IMR-90 (cell line): ENCODE results near the gene MMS19. TPM values are rescaled to one million over a fixed set of nuclear protein-coding genes. Genes with fewer than 3 reads are reported as not detected.

ENCODE experiments used
- ATAC-seq: fragments of 200-7000 bp; cut with Tn5 transposase; 2 replicates; pipeline ENCODE4 v1.9.1; 2020; ENCODE audit warnings: low read depth, mild to moderate bottlenecking, moderate library complexity
- BruUV-seq: library from RNA; stranded (reverse); fragments of 400-500 nt; replicated peaks from 2 replicates; lab custom pipeline; 2021; lab: Mats Ljungman, UMichigan
- CTCF ChIA-PET: fragments of 300-600 bp; formaldehyde crosslinking; extraction: SDS; loops from one replicate; lab custom pipeline; 2021; ENCODE audit warnings: antibody characterized with exemption; lab: Yijun Ruan, JAX
- POLR2A ChIA-PET: fragments of 300-600 bp; sonication (Branson Sonifier 250); formaldehyde crosslinking; loops from one replicate; lab custom pipeline; 2022; ENCODE audit warnings: antibody characterized with exemption; ENCODE audit not compliant: unreplicated experiment; lab: Charles Lee
- DNase-seq: peaks from one replicate; pipeline ENCODE4 v3.0.0; 2013
- H2AFZ ChIP-seq: replicated peaks from 2 replicates; pipeline ENCODE3; 2013; ENCODE audit warnings: low read length, mild to moderate bottlenecking; ENCODE audit not compliant: poor library complexity
- H2AK5ac ChIP-seq: 2 replicates; pipeline ENCODE4 v1.6.1; 2013; ENCODE audit warnings: low read depth, low read length, inconsistent platforms
- H2AK9ac ChIP-seq: replicated peaks from 2 replicates; pipeline ENCODE3; 2013; ENCODE audit warnings: mild to moderate bottlenecking, low read depth, low read length, moderate library complexity; ENCODE audit not compliant: poor library complexity
- H2BK120ac ChIP-seq: 2 replicates; pipeline ENCODE4 v1.6.1; 2013; ENCODE audit warnings: low read depth, low read length, inconsistent platforms
- H2BK15ac ChIP-seq: 3 replicates; pipeline ENCODE4 v1.6.1; 2013; ENCODE audit warnings: low read depth, low read length, inconsistent platforms
- H2BK20ac ChIP-seq: 2 replicates; pipeline ENCODE4 v1.6.1; 2013; ENCODE audit warnings: low read depth, mild to moderate bottlenecking, inconsistent platforms, low read length, moderate library complexity
- H2BK5ac ChIP-seq: 2 replicates; pipeline ENCODE4 v1.6.1; 2013; ENCODE audit warnings: mild to moderate bottlenecking, low read depth, low read length, inconsistent platforms; ENCODE audit not compliant: poor library complexity, severe bottlenecking
- H3K14ac ChIP-seq: replicated peaks from 2 replicates; pipeline ENCODE4 v1.6.1; 2013; ENCODE audit warnings: low read depth, low read length, inconsistent platforms
- H3K18ac ChIP-seq: 2 replicates; pipeline ENCODE4 v1.6.1; 2013; ENCODE audit warnings: low read depth, low read length, control low read depth
- H3K23ac ChIP-seq: 2 replicates; pipeline ENCODE4 v1.6.1; 2013; ENCODE audit warnings: low read depth, low read length, inconsistent platforms
- H3K27ac ChIP-seq: 2 replicates; pipeline ENCODE4 v1.5.1; 2013; ENCODE audit warnings: mild to moderate bottlenecking, control low read depth, low read length; ENCODE audit not compliant: insufficient read depth
- H3K27me3 ChIP-seq: 2 replicates; pipeline ENCODE4 v1.6.1; 2013; ENCODE audit warnings: low read length; ENCODE audit not compliant: control insufficient read depth, insufficient read depth
- H3K36me3 ChIP-seq: 2 replicates; pipeline ENCODE4 v1.6.1; 2013; ENCODE audit warnings: low read length, mixed read lengths; ENCODE audit not compliant: control insufficient read depth, insufficient read depth
- H3K4ac ChIP-seq: 2 replicates; pipeline ENCODE4 v1.6.1; 2013; ENCODE audit warnings: low read depth, low read length, inconsistent platforms
- H3K4me1 ChIP-seq: 2 replicates; pipeline ENCODE4 v1.6.1; 2013; ENCODE audit warnings: low read length, mixed read lengths; ENCODE audit not compliant: control insufficient read depth, insufficient read depth
- H3K4me2 ChIP-seq: 2 replicates; pipeline ENCODE4 v1.6.1; 2013; ENCODE audit warnings: low read depth, mild to moderate bottlenecking, control low read depth, low read length, moderate library complexity
- H3K4me3 ChIP-seq: 2 replicates; pipeline ENCODE4 v1.5.1; 2013; ENCODE audit warnings: low read depth, mild to moderate bottlenecking, control low read depth, low read length, moderate library complexity; ENCODE audit not compliant: insufficient read depth
- H3K56ac ChIP-seq: 2 replicates; pipeline ENCODE4 v1.6.1; 2013; ENCODE audit warnings: low read length, inconsistent platforms; ENCODE audit not compliant: insufficient read depth; ENCODE audit errors: extremely low read depth
- H3K79me1 ChIP-seq, 2 experiments: 2 replicates each; pipeline ENCODE4 v1.6.1; 2013; ENCODE audit warnings: low read length in 2 of 2, inconsistent platforms in 1 of 2, low read depth in 1 of 2
- H3K9ac ChIP-seq: 2 replicates; pipeline ENCODE4 v1.6.1; 2013; ENCODE audit warnings: low read depth, low read length, control low read depth
- H3K9me1 ChIP-seq: 2 replicates; pipeline ENCODE4 v1.6.1; 2013; ENCODE audit warnings: low read length, inconsistent platforms; ENCODE audit not compliant: insufficient read depth
- H3K9me3 ChIP-seq: 2 replicates; pipeline ENCODE4 v1.6.1; 2013; ENCODE audit warnings: low read length; ENCODE audit not compliant: control insufficient read depth, insufficient read depth
- H4K20me1 ChIP-seq: 2 replicates; pipeline ENCODE4 v1.6.1; 2013; ENCODE audit warnings: low read length, inconsistent platforms; ENCODE audit not compliant: insufficient read depth
- H4K5ac ChIP-seq: 2 replicates; pipeline ENCODE4 v1.6.1; 2013; ENCODE audit warnings: mild to moderate bottlenecking, low read depth, low read length, control low read depth
- H4K8ac ChIP-seq, 2 experiments: 2 replicates each; pipeline ENCODE4 v1.6.1; 2013; ENCODE audit warnings: low read depth in 2 of 2, low read length in 2 of 2, control low read depth in 1 of 2, inconsistent platforms in 1 of 2
- H4K91ac ChIP-seq: 2 replicates; pipeline ENCODE4 v1.6.1; 2013; ENCODE audit warnings: low read depth, low read length, inconsistent platforms; ENCODE audit not compliant: insufficient read depth
- CEBPB ChIP-seq: IDR thresholded peaks from 2 replicates; pipeline ENCODE4 v1.6.1; 2012; ENCODE audit warnings: low read depth, low read length, improper control_type of control experiment
- CHD1 ChIP-seq: IDR thresholded peaks from 2 replicates; pipeline ENCODE4 v1.6.1; 2012; ENCODE audit warnings: low read depth, low read length, improper control_type of control experiment
- CTCF ChIP-seq: conservative IDR thresholded peaks from 2 replicates; pipeline ENCODE4 v1.5.1; 2012; ENCODE audit warnings: mild to moderate bottlenecking, low read depth, low read length, improper control_type of control experiment
- ELK1 ChIP-seq: fragments of 150-350 bp; IDR thresholded peaks from 2 replicates; pipeline ENCODE4 v1.6.1; 2016; ENCODE audit warnings: low read depth, mild to moderate bottlenecking, low read length, moderate library complexity, borderline replicate concordance
- FOS ChIP-seq: fragments of 150-350 bp; IDR thresholded peaks from 2 replicates; pipeline ENCODE4 v1.6.1; 2016; ENCODE audit warnings: low read depth, low read length
- MAFK ChIP-seq: IDR thresholded peaks from 2 replicates; pipeline ENCODE4 v1.6.1; 2012; ENCODE audit warnings: low read depth, low read length, improper control_type of control experiment
- MAZ ChIP-seq: IDR thresholded peaks from 2 replicates; pipeline ENCODE4 v1.6.1; 2012; ENCODE audit warnings: low read depth, mild to moderate bottlenecking, low read length, improper control_type of control experiment, moderate library complexity, borderline replicate concordance
- MXI1 ChIP-seq: IDR thresholded peaks from 2 replicates; pipeline ENCODE4 v1.6.1; 2012; ENCODE audit warnings: low read depth, mild to moderate bottlenecking, low read length, moderate library complexity, borderline replicate concordance
- NFE2L2 ChIP-seq: fragments of 150-350 bp; IDR thresholded peaks from 2 replicates; pipeline ENCODE4 v1.6.1; 2016; ENCODE audit warnings: low read depth, mild to moderate bottlenecking, low read length
- POLR2A ChIP-seq: IDR thresholded peaks from 2 replicates; pipeline ENCODE4 v1.6.1; 2012; ENCODE audit warnings: mild to moderate bottlenecking, low read depth, low read length
- RAD21 ChIP-seq: IDR thresholded peaks from 2 replicates; pipeline ENCODE4 v1.6.1; 2012; ENCODE audit warnings: low read length, improper control_type of control experiment
- RCOR1 ChIP-seq: IDR thresholded peaks from 2 replicates; pipeline ENCODE4 v1.6.1; 2012; ENCODE audit warnings: mild to moderate bottlenecking, low read length, improper control_type of control experiment; ENCODE audit not compliant: insufficient replicate concordance
- RFX5 ChIP-seq: IDR thresholded peaks from 2 replicates; pipeline ENCODE4 v1.8.0; 2012; ENCODE audit warnings: low read depth, mild to moderate bottlenecking, low read length, moderate library complexity
- SMC3 ChIP-seq: fragments of 150-350 bp; IDR thresholded peaks from 2 replicates; pipeline ENCODE4 v1.6.1; 2016; ENCODE audit warnings: low read depth, mild to moderate bottlenecking, antibody characterized with exemption, low read length, moderate library complexity
- WGBS, 2 experiments: methylation state at CpG; one replicate each; pipeline versions ENCODE4 v1.1.5 to v1.1.7; 2013; ENCODE audit warnings: missing lambda C conversion rate in 2 of 2; ENCODE audit not compliant: insufficient read length in 1 of 2; ENCODE audit errors: extremely low coverage in 2 of 2; 5-methylcytosine and 5-hydroxymethylcytosine counted together
- dilution Hi-C: fragments of 300-500 bp; cut with HindIII; formaldehyde crosslinking; loops from one replicate; pipeline ENCODE4 v1.14.3; 2018; ENCODE audit warnings: low sequenced_read_pairs; ENCODE audit not compliant: unreplicated experiment
- in situ Hi-C: fragments of 300-500 bp; cut with MboI; formaldehyde crosslinking; loops from 3 replicates; pipeline ENCODE4 v1.14.3; 2019; ENCODE audit warnings: low sequenced_read_pairs, inconsistent platforms, mixed read lengths
- intact Hi-C: fragments of 100-400 bp; cut with micrococcal nuclease; formaldehyde crosslinking; loops from 2 replicates; pipeline ENCODE4 v1.10.0; 2022
- polyA plus RNA-seq, 3 experiments: library from polyadenylated mRNA; depleted of rRNA; stranded (reverse); fragments of >200 nt; gene quantifications; 2 replicates each; pipeline ENCODE4 v1.2.3, GENCODE V29; 2012; ENCODE audit warnings: low replicate concordance in 1 of 3
- total RNA-seq: library from RNA; depleted of rRNA; stranded (reverse); fragments of >200 nt; gene quantifications from 2 replicates; pipeline ENCODE4 v1.2.3, GENCODE V29; 2012

Gene MMS19
- total and polyA plus RNA-seq, 2 of the 4 experiments (the other 2 are of a cell fraction): 70.1 to 72.7 TPM

GRCh38 chr10:97445722-97446639 is 52.2 kb downstream of the MMS19 start, which contains the start of the genes EXOSC1 and ZDHHC16:
Gene EXOSC1, minus strand, starts transcription at chr10:97446006. Its CDS starts 21 bp downstream, at chr10:97445985.
Gene ZDHHC16, plus strand, starts transcription at chr10:97446175. Its CDS starts 5,501 bp downstream, at chr10:97451676.
- H3K18ac ChIP-seq: no peak within 1 kb of the TSS; the same call in 1 of the 2 replicates
- H3K4me3 ChIP-seq: peak within 1 kb of the TSS; percentile 84
- peak within 1 kb of the TSS; percentile 72 for H3K56ac ChIP-seq
- H4K20me1 ChIP-seq: peaks cover 19% of the 10 kb centered on the region; the same call in 1 of the 2 replicates
- H2BK120ac ChIP-seq: peak within 1 kb of the TSS; percentile 18; the same call in 1 of the 2 replicates
- peaks cover 10% of the 10 kb centered on the region; the same call in 1 of the 2 replicates for H3K36me3 ChIP-seq
- peak within 1 kb of the TSS; percentile 82 to 89 for H4K8ac ChIP-seq
- H3K4me2 ChIP-seq: peak within 1 kb of the TSS; percentile 99
- H4K5ac ChIP-seq: peak within 1 kb of the TSS; percentile 24
- H2BK15ac ChIP-seq: peak within 1 kb of the TSS; percentile 20; the same call in 1 of the 3 replicates
- H3K4me1 ChIP-seq: peaks cover 5% of the 10 kb centered on the region; the same call in 1 of the 2 replicates
- peak within 1 kb of the TSS; percentile 91 for H2AK9ac ChIP-seq
- H3K4ac ChIP-seq: peak within 1 kb of the TSS; percentile 90
- peak; percentile 96 for ATAC-seq
- intact Hi-C loops: loop anchor here (2.0 kb wide), 2 partner anchors 19 to 39 kb away; partner anchors contain the start of gene PGAM1
- peaks cover 12% of the 10 kb centered on the region for H3K9me1 ChIP-seq
- ChIA-PET POLR2A (no interaction called here), CTCF (no interaction called here)
- peak within 1 kb of the TSS; percentile 56 for H2BK5ac ChIP-seq
- H4K91ac ChIP-seq: peak within 1 kb of the TSS; percentile 57
- dilution Hi-C loops: no loop called here
- BruUV-seq: TSS peak; percentile 50
- peaks cover 40 to 64% of the 10 kb centered on the region in 2 experiments for H3K79me1 ChIP-seq
- H3K9me3 ChIP-seq: no peaks in the 10 kb centered on the region
- peak within 1 kb of the TSS; percentile 96 for H3K23ac ChIP-seq
- peak within 1 kb of the TSS; percentile 77 for H2AK5ac ChIP-seq
- in situ Hi-C loops: no loop called here
- H3K14ac ChIP-seq: peak within 1 kb of the TSS; percentile 94
- no peaks in the 10 kb centered on the region for H3K27me3 ChIP-seq
- H2AFZ ChIP-seq: peak within 1 kb of the TSS; percentile 97
- peak within 1 kb of the TSS; percentile 72 for H3K27ac ChIP-seq
- H2BK20ac ChIP-seq: no peak within 1 kb of the TSS
- WGBS, 2 experiments: 3% methylated on average over 28 of the region's 66 CpGs; no CpG with 5 or more reads in 1 of the 2 experiments
- DNase-seq: peak; percentile 97
- H3K9ac ChIP-seq: peak within 1 kb of the TSS; percentile 93
- no peak for TF ChIP-seq RCOR1
- TF ChIP-seq MAZ: peak; percentile 43; the same call in 1 of the 2 replicates
- TF ChIP-seq RFX5: no peak
- TF ChIP-seq NFE2L2: no peak
- no peak for TF ChIP-seq MAFK
- no peak for TF ChIP-seq ELK1
- TF ChIP-seq RAD21: peak; percentile 13; the same call in 1 of the 2 replicates
- TF ChIP-seq POLR2A: peak; percentile 74
- no peak for TF ChIP-seq CHD1
- TF ChIP-seq FOS: peak; percentile 9; the same call in 1 of the 2 replicates
- 0 out of 2 replicates have a peak, but pooled peaks have one; percentile 6 for TF ChIP-seq CEBPB
- TF ChIP-seq CTCF: peak; percentile 20; the same call in 1 of the 2 replicates
- no peak for TF ChIP-seq SMC3
- TF ChIP-seq MXI1: peak; percentile 87
